AG04449 (cell line): ENCODE results near the gene ZMAT5.

Experiments used
- CTCF ChIA-PET: fragments of 350-600 bp; formaldehyde crosslinking; extraction: SDS; loops from one replicate; lab custom pipeline; 2021; ENCODE audit warnings: antibody characterized with exemption; lab: Yijun Ruan, JAX
- POLR2A ChIA-PET: fragments of 400-600, 350-600 bp; formaldehyde crosslinking; extraction: SDS; loops from one replicate; lab custom pipeline; 2020; ENCODE audit warnings: antibody characterized with exemption, inconsistent platforms; lab: Yijun Ruan, JAX
- DNase-seq: peaks from one replicate; pipeline ENCODE4 v3.0.0-alpha.2; 2010; ENCODE audit warnings: low read depth, low spot score
- H3K4me3 ChIP-seq: 2 replicates; pipeline ENCODE4 v1.5.1; 2011; ENCODE audit warnings: low read depth, mild to moderate bottlenecking, control low read depth, low read length
- TF ChIP-seq, protein P1 (sequence below): IDR thresholded peaks from one replicate; pipeline ENCODE4 v1.5.1; 2011; ENCODE audit warnings: mild to moderate bottlenecking, moderate library complexity, low read length, control low read depth, inconsistent platforms; ENCODE audit not compliant: insufficient read depth; ENCODE audit errors: missing control alignments

Gene ZMAT5

DNA sequence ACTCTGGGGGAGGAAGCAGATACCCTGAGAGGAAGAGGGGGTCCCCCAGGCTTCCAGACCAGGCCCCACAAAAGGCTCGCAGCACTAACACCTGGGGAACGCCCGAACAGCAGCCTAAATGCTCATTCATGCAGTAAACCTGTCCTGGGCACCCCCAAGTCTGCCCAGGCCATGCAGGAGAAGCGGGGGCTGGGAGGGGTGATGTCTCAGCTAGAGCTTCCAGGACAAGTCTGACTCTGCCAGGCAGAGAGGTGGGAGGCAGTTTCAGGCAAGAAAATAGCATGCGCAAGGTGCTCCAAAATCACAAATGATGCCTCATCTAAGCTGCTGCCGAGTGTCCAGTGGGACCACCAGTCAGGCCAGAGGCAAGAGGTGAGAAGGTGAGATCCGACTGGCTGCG, 32.4 kb downstream of the ZMAT5 start:
- TF ChIP-seq, protein P1, sequence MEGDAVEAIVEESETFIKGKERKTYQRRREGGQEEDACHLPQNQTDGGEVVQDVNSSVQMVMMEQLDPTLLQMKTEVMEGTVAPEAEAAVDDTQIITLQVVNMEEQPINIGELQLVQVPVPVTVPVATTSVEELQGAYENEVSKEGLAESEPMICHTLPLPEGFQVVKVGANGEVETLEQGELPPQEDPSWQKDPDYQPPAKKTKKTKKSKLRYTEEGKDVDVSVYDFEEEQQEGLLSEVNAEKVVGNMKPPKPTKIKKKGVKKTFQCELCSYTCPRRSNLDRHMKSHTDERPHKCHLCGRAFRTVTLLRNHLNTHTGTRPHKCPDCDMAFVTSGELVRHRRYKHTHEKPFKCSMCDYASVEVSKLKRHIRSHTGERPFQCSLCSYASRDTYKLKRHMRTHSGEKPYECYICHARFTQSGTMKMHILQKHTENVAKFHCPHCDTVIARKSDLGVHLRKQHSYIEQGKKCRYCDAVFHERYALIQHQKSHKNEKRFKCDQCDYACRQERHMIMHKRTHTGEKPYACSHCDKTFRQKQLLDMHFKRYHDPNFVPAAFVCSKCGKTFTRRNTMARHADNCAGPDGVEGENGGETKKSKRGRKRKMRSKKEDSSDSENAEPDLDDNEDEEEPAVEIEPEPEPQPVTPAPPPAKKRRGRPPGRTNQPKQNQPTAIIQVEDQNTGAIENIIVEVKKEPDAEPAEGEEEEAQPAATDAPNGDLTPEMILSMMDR, result no peak
- ChIA-PET CTCF (interaction anchor here (1.9 kb wide), 1 partner anchor 271 kb away, joined by 4 read pairs; no protein-coding TSS in a partner anchor), POLR2A (no interaction called here)

DNA sequence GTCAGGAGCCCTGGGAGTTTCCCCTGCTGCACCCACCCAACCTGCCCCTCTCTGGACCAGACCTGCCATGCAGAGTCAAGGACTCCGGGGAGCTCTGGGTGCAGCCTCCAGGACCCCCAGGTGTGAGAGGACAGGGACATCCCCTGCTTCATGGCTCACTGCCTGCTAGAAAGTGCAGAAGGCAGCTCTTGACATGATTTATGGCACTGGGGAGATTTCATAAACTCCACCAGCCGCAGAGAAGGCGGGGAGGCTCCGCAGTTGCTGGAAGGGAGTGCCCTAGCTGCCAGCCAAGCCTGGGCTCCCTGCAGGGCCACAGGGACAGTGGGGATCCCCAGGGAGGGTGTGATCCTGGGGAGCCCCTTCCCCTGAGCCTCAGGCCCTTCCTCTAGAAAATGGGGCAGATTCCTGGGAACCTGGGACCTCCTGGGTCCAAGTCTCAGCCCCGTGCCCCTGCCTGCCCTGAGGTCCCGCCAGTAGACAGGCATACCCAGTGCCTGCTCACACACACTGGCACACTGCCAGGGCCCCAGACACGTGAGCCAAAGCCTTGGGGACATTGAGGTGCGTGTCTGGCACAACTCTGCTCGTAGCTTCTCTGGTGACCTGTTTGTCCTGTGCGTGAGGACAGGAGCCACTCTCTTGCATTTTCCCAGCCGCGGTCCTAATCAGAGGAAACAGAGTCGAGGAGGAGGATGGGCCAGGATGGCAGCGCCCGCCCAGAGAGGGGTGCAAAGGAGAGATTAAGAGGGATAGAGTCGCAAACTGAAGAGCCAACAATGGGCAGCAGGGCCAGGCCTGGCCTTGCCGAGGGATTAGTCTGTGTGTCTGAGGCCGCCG, 33.2 kb downstream of the ZMAT5 start:
- TF ChIP-seq, protein P1, result no peak
- POLR2A ChIA-PET, result no interaction called here
- H3K4me3 ChIP-seq, result no peak overlapping the region
- no peak for DNase-seq
- CTCF ChIA-PET, result interaction anchor here (1.1 to 1.4 kb wide), 3 partner anchors 11 to 272 kb away, joined by 3 to 5 read pairs (median 4); no protein-coding TSS in a partner anchor

More for the DNA sequence above, 32.4 kb downstream of the ZMAT5 start:
- H3K4me3 ChIP-seq, result no peak overlapping the region
- no peak for DNase-seq

DNA sequence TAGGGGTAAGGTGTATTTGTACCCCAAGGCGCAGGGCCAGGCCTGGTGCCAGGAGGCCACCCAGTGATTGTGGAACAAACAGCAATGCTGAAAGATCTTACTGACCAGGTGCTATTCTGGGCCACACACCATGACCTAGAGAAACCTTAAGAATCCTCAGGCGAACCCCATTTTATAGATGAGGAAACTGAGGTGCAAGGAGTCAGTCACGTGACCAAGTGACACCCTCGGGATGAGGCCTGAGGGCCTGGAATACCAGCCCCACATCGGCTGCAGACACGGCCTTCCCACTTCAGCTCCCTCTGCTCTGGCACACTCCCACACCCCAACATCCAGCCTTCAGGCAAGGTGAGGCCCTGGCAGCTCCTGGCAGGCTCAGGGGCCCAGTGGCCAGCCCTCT, 33.9 kb downstream of the ZMAT5 start:
- no peak for DNase-seq
- no peak overlapping the region for H3K4me3 ChIP-seq
- ChIA-PET POLR2A (no interaction called here), CTCF (interaction anchor here (1.1 to 1.4 kb wide), 3 partner anchors 10 to 273 kb away, joined by 3 to 5 read pairs (median 4); no protein-coding TSS in a partner anchor)
- TF ChIP-seq, protein P1, result no peak

DNA sequence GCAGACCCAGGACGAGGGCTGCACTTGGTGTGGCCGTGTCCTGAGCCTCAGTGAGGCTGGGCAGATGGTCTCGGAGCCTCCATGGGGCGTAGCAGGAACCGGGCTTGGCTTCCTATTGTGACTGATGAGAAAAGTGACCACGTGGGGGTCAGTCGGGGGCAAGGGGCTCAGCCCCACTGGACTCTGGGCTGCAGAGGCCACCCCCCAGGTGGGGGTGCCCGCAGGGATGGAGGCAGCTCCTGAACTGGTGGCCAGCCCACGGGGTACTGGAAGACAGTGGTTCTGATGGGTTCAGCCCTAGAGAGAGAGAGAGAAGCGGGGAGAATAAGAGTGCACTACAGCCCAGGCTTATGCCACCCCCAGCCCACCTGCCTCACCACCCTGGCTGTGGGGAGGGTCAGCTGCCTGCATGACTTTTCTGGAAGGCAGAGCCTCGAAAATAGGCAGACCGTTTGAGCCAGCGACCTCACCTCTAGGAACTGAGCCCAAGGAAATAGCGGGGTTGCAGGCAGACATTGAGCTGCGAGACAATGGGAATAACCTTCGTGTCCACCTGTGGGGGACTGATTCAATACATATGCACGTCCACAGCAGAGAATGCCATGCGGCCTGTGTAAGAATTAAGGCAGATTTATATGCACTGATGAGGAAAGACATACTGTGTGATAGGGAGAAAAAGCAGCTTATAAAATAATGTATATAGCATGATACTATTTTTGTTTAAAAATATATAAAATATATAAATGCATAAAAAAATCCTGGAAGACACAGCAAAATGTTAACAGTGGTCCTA, 35.6 kb downstream of the ZMAT5 start:
- ChIA-PET POLR2A (no interaction called here), CTCF (interaction anchor here (0.7 to 1.3 kb wide), 4 partner anchors 10 to 274 kb away, joined by 3 read pairs; no protein-coding TSS in a partner anchor)
- TF ChIP-seq, protein P1, result no peak
- DNase-seq, result no peak
- H3K4me3 ChIP-seq, result no peak overlapping the region

DNA sequence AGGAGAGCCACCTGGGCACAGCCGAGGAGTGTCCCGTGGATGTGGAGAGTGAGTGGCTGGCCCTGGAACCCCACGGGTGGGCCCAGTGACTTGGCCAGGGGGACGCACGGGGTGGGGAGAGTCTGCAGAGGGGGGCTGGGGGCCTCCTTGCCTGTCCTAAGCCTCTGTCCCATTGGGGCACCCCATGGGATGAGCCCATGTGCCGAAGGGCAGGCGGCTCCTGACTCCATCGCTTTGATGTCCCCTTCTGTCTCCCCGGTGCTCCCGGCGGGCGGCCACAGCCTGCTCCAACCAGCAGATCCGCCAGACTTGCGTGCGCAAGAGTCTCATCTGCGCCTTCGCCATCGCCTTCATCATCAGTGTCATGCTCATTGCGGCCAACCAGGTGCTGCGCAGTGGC, 37.6 kb downstream of the ZMAT5 start:
- POLR2A ChIA-PET, result no interaction called here
- H3K4me3 ChIP-seq, result no peak overlapping the region
- TF ChIP-seq, protein P1, result no peak
- DNase-seq, result no peak
- CTCF ChIA-PET, result no interaction called here
